A673 (cell line): Measurements from ENCODE around the gene JOSD2. TPM values are rescaled to one million over a fixed set of nuclear protein-coding genes. Genes with fewer than 3 reads are reported as not detected.

Experiments used
- BruUV-seq: library from RNA; stranded (reverse); fragments of 400-500 nt; replicated peaks from 2 replicates; lab custom pipeline; 2021; lab: Mats Ljungman, UMichigan
- CTCF ChIA-PET: fragments of 300-600 bp; sonication (Branson Sonifier 250); formaldehyde crosslinking; loops from one replicate; lab custom pipeline; 2022; ENCODE audit warnings: antibody characterized with exemption; lab: Charles Lee
- POLR2A ChIA-PET: fragments of 300-600 bp; sonication (Branson Sonifier 250); formaldehyde crosslinking; loops from one replicate; lab custom pipeline; 2022; ENCODE audit warnings: antibody characterized with exemption; ENCODE audit not compliant: low non-redundant PET; lab: Charles Lee
- DNase-seq: peaks from one replicate; pipeline ENCODE4 v3.0.0-alpha.2; 2015; ENCODE audit warnings: low spot score
- H3K27ac ChIP-seq: fragments of 200-600 bp; sonication (generic); 2 replicates; pipeline ENCODE4 v1.5.1; 2016; ENCODE audit warnings: mixed run types, low read depth, mild to moderate bottlenecking, mixed read lengths, antibody characterized with exemption, low read length; ENCODE audit not compliant: poor library complexity, severe bottlenecking
- H3K27me3 ChIP-seq: fragments of 200-600 bp; sonication (generic); replicated peaks from 2 replicates; pipeline ENCODE4 v1.6.1; 2017; ENCODE audit warnings: mixed run types, low read depth, mild to moderate bottlenecking, mixed read lengths, antibody characterized with exemption, low read length; ENCODE audit not compliant: insufficient read depth, poor library complexity
- H3K36me3 ChIP-seq: fragments of 200-600 bp; sonication (generic); 2 replicates; pipeline ENCODE4 v1.6.1; 2016; ENCODE audit warnings: mixed run types, mild to moderate bottlenecking, mixed read lengths, antibody characterized with exemption, low read length; ENCODE audit not compliant: insufficient read depth, poor library complexity, severe bottlenecking
- H3K4me1 ChIP-seq: fragments of 200-600 bp; sonication (generic); 2 replicates; pipeline ENCODE4 v1.6.1; 2017; ENCODE audit warnings: mixed run types, mild to moderate bottlenecking, mixed read lengths, antibody characterized with exemption, low read length; ENCODE audit not compliant: insufficient read depth, poor library complexity, severe bottlenecking
- H3K4me3 ChIP-seq: fragments of 200-600 bp; sonication (generic); 2 replicates; pipeline ENCODE4 v1.5.1; 2016; ENCODE audit warnings: low read depth, mixed run types, mild to moderate bottlenecking, mixed read lengths, low read length; ENCODE audit not compliant: poor library complexity, severe bottlenecking
- H3K9me3 ChIP-seq: fragments of 200-600 bp; sonication (generic); 2 replicates; pipeline ENCODE4 v1.6.1; 2016; ENCODE audit warnings: mixed run types, low read depth, mild to moderate bottlenecking, mixed read lengths, antibody characterized with exemption, low read length; ENCODE audit not compliant: poor library complexity, severe bottlenecking
- EZH2 ChIP-seq: fragments of 200-600 bp; sonication (generic); IDR thresholded peaks from 2 replicates; pipeline ENCODE4 v1.6.1; 2017; ENCODE audit warnings: borderline replicate concordance, low read depth, mild to moderate bottlenecking, mixed read lengths, antibody characterized with exemption, low read length; ENCODE audit not compliant: poor library complexity, severe bottlenecking
- intact Hi-C: fragments of 100-400 bp; cut with micrococcal nuclease; formaldehyde crosslinking; loops from one replicate; pipeline ENCODE4 v1.10.0; 2022; ENCODE audit not compliant: unreplicated experiment
- total RNA-seq: library from RNA; stranded (reverse); gene quantifications from 2 replicates; pipeline ENCODE4 v1.2.3, GENCODE V29; 2021
- TF ChIP-seq, protein P1 (sequence below): fragments of 300-800, 200-600 bp; sonication (generic); conservative IDR thresholded peaks from 2 replicates; pipeline ENCODE4 v1.5.1; 2017; ENCODE audit warnings: low read depth, mild to moderate bottlenecking, antibody characterized with exemption, low read length, moderate library complexity, mixed read lengths

The JOSD2 gene
- total RNA-seq, 1 experiment from 2014 or later: 26.8 TPM

- Histone ChIP-seq H3K9me3 (no peaks in the 10 kb centered on the region), H3K27ac (no peak overlapping the region), H3K4me1 (no peaks in the 10 kb centered on the region), H3K27me3 (peaks cover 70% of the 10 kb centered on the region), H3K4me3 (no peak overlapping the region), H3K36me3 (no peaks in the 10 kb centered on the region)
- intact Hi-C loops: no loop called here
- TF ChIP-seq EZH2: no peak
- TF ChIP-seq, protein P1, sequence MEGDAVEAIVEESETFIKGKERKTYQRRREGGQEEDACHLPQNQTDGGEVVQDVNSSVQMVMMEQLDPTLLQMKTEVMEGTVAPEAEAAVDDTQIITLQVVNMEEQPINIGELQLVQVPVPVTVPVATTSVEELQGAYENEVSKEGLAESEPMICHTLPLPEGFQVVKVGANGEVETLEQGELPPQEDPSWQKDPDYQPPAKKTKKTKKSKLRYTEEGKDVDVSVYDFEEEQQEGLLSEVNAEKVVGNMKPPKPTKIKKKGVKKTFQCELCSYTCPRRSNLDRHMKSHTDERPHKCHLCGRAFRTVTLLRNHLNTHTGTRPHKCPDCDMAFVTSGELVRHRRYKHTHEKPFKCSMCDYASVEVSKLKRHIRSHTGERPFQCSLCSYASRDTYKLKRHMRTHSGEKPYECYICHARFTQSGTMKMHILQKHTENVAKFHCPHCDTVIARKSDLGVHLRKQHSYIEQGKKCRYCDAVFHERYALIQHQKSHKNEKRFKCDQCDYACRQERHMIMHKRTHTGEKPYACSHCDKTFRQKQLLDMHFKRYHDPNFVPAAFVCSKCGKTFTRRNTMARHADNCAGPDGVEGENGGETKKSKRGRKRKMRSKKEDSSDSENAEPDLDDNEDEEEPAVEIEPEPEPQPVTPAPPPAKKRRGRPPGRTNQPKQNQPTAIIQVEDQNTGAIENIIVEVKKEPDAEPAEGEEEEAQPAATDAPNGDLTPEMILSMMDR: no peak
- BruUV-seq: no TSS peak
- ChIA-PET POLR2A (no interaction called here), CTCF (no interaction called here)
- DNase-seq: no peak
Measured at GRCh38 chr19:50494186-50495019, 16.6 kb downstream of the JOSD2 start.

DNA sequence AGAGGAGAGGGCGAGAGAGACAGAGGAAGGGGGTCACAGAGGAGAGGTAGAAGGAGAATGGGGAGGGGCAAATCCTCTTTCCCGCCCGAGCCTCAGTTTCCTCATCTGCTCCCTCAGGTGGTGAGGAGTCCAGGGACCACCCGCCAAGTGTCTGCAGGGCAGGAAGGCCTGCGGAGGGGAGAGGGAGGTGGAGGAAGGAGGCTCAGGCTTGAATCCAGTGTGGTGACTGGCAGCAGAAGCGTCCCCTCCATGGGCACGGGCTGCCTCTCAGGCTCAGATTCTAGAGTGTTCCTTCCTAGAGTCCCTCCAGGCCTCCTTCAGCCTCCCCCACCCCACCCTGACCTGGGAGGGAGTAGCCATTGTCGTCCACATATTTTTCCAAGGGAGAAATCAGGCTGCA, 17.8 kb downstream of the JOSD2 start:
- no peak for DNase-seq
- H3K9me3 ChIP-seq: no peaks in the 10 kb centered on the region
- CTCF ChIA-PET: no interaction called here
- no peaks in the 10 kb centered on the region for H3K36me3 ChIP-seq
- intact Hi-C loops: no loop called here
- H3K27ac ChIP-seq: no peak overlapping the region
- no peak overlapping the region for H3K4me3 ChIP-seq
- POLR2A ChIA-PET: no interaction called here
- peaks cover 73% of the 10 kb centered on the region for H3K27me3 ChIP-seq
- TF ChIP-seq EZH2: no peak
- TF ChIP-seq, protein P1: no peak
- no peaks in the 10 kb centered on the region for H3K4me1 ChIP-seq
- no TSS peak for BruUV-seq

GRCh38 chr19:50492303-50493052, 18.5 kb downstream of the JOSD2 start:
- DNase-seq: peak; percentile 34
- intact Hi-C loops: no loop called here
- peaks cover 67% of the 10 kb centered on the region for H3K27me3 ChIP-seq

More at GRCh38 chr19:50492303-50493052, 18.5 kb downstream of the JOSD2 start:
- Histone ChIP-seq H3K4me1 (no peaks in the 10 kb centered on the region), H3K36me3 (no peaks in the 10 kb centered on the region), H3K4me3 (no peak overlapping the region), H3K9me3 (no peaks in the 10 kb centered on the region), H3K27ac (no peak overlapping the region)
- CTCF ChIA-PET: no interaction called here
- TF ChIP-seq, protein P1: 0 out of 2 replicates have a peak, but pooled peaks have one; percentile 9
- no peak for TF ChIP-seq EZH2
- POLR2A ChIA-PET: no interaction called here
- BruUV-seq: no TSS peak
